Esophagus muscularis mucosa (tissue), 4 donors: ENCODE measurements around the gene VPS13D. TPM values are rescaled to one million over a fixed set of nuclear protein-coding genes. Genes with fewer than 3 reads are reported as not detected.
"Not testable (repeated sequence)": the region's sequence is repeated elsewhere in the genome, so short reads cannot be mapped to it uniquely, and the experiment has no call there.

ENCODE experiments used
- DNase-seq: peaks from one replicate; pipeline ENCODE4 v3.0.0-alpha.2; 2017; ENCODE audit errors: extremely low spot score
- H3K27ac ChIP-seq, 4 donors: fragments of 200-600 bp; sonication (generic); replicated peaks in 1 of 4; 1 replicate in 3 of 4; 2 replicates in 1 of 4; pipeline ENCODE4 v1.5.1; 2016 to 2019; ENCODE audit warnings: mild to moderate bottlenecking in 1 of 4
- H3K27me3 ChIP-seq, 4 donors: fragments of 200-600 bp; sonication (generic); one replicate each; pipeline versions ENCODE4 v1.5.1 to v1.6.0; 2016 to 2019
- H3K36me3 ChIP-seq, 4 donors: fragments of 200-600 bp; sonication (generic); one replicate each; pipeline ENCODE4 v1.5.1; 2016 to 2019
- H3K4me1 ChIP-seq, 4 donors: fragments of 200-600 bp; sonication (generic); one replicate each; pipeline ENCODE4 v1.5.1; 2016 to 2019
- H3K4me3 ChIP-seq, 4 donors: fragments of 200-600 bp; sonication (generic); 1 replicate in 2 of 4; 2 replicates in 2 of 4; pipeline ENCODE4 v1.5.1; 2016 to 2019; ENCODE audit warnings: mild to moderate bottlenecking in 4 of 4, moderate library complexity in 1 of 4
- H3K9me3 ChIP-seq, 4 donors: fragments of 200-600 bp; sonication (generic); 1 replicate in 3 of 4; 2 replicates in 1 of 4; pipeline ENCODE4 v1.5.1; 2016 to 2019
- EP300 ChIP-seq: sonication (generic); formaldehyde crosslinking; IDR thresholded peaks from one replicate; pipeline ENCODE4 v1.6.1; 2017; ENCODE audit warnings: antibody characterized with exemption
- POLR2A ChIP-seq: fragments of 450-650 bp; IDR thresholded peaks from one replicate; pipeline ENCODE4 v1.6.1; 2017; ENCODE audit warnings: antibody characterized with exemption, moderate library complexity, mild to moderate bottlenecking, low read depth
- POLR2AphosphoS5 ChIP-seq, 2 donors: sonication (generic); formaldehyde crosslinking; IDR thresholded peaks; one replicate each; pipeline ENCODE4 v1.6.1; 2017; ENCODE audit warnings: antibody characterized with exemption in 2 of 2
- WGBS: methylation state at CpG from one replicate; pipeline ENCODE4 v1.1.5; 2018; 5-methylcytosine and 5-hydroxymethylcytosine counted together
- intact Hi-C: fragments of 100-400 bp; cut with DNase I; formaldehyde crosslinking; loops from one replicate; pipeline ENCODE4 v1.15.1; 2023
- total RNA-seq, 4 donors: library from RNA; depleted of rRNA; stranded (reverse); fragments of >200 nt; gene quantifications; one replicate each; pipeline versions ENCODE4 v1.1.0 to v1.2.1, GENCODE V29; 2016
- TF ChIP-seq, protein P1 (sequence below), 3 experiments: fragments of 200-600 bp in 2 of 3; fragments of 450-650 bp in 1 of 3; sonication (generic) in 2 of 3; IDR thresholded peaks; one replicate each; pipeline ENCODE4 v1.5.1; 2017 to 2019; ENCODE audit warnings: antibody characterized with exemption in 3 of 3, mild to moderate bottlenecking in 2 of 3, moderate library complexity in 1 of 3

Gene VPS13D
- total RNA-seq, 4 donors from 2014 or later: 67.8 to 93.3 (median 85.4) TPM

DNA sequence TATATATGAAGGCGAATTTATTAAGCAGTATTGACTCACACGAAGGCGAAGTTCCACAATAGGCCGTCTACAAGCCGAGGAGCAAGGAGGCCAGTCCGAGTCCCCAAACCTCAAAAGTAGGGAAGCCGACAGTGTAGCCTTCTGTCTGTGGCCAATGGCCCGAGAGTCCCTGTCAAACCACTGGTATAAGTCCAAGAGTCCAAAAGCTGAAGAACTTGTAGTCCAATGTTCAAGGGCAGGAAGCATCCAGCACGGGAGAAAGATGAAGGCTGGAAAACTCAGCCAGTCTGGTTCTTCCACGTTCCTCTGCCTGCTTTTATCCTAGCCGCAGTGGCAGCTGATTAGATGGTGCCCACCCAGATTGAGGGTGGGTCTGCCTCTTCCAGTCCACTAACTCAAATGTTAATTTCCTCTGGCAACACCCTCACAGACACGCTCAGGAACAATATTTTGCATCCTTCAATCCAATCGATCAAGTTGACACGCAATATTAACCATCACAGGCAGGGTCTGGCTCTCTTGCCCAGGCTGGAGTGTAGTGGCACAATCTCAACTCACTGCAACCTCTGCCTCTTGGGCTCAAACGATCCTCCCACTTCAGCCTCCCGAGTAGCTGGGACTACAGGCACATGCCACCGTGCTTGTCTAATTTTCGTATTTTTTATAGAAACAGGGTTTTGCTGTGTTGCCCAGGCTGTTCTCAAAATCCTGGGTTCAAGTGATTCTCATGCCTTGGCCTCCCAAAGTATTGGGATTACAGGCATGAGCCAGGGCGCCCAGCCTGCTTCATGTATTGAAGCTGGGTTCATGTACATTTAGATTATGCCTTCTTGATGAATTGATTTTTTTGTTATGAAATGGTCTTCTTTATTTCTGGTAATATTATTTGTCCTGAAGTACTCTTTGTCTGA lies 302.8 kb downstream of the VPS13D start:
- Histone ChIP-seq H3K4me3 (no peak overlapping the region), H3K4me1 (peaks cover 0 to 11% (median 7%) of the 10 kb centered on the region in 4 donors), H3K36me3 (no peaks in the 10 kb centered on the region), H3K27ac (no peak overlapping the region), H3K27me3 (no peaks in the 10 kb centered on the region), H3K9me3 (peaks cover 0 to 9% (median 3%) of the 10 kb centered on the region in 4 donors)
- DNase-seq: no peak
- TF ChIP-seq POLR2AphosphoS5 (IDR thresholded peaks at IDR 0.05): no peak
- TF ChIP-seq, protein P1, sequence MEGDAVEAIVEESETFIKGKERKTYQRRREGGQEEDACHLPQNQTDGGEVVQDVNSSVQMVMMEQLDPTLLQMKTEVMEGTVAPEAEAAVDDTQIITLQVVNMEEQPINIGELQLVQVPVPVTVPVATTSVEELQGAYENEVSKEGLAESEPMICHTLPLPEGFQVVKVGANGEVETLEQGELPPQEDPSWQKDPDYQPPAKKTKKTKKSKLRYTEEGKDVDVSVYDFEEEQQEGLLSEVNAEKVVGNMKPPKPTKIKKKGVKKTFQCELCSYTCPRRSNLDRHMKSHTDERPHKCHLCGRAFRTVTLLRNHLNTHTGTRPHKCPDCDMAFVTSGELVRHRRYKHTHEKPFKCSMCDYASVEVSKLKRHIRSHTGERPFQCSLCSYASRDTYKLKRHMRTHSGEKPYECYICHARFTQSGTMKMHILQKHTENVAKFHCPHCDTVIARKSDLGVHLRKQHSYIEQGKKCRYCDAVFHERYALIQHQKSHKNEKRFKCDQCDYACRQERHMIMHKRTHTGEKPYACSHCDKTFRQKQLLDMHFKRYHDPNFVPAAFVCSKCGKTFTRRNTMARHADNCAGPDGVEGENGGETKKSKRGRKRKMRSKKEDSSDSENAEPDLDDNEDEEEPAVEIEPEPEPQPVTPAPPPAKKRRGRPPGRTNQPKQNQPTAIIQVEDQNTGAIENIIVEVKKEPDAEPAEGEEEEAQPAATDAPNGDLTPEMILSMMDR (IDR thresholded peaks at IDR 0.05): no peak
- no peak for TF ChIP-seq POLR2A
- no peak for TF ChIP-seq EP300
- intact Hi-C loops: no loop called here
- WGBS: 95% methylated on average over 19 of the region's 19 CpGs

DNA sequence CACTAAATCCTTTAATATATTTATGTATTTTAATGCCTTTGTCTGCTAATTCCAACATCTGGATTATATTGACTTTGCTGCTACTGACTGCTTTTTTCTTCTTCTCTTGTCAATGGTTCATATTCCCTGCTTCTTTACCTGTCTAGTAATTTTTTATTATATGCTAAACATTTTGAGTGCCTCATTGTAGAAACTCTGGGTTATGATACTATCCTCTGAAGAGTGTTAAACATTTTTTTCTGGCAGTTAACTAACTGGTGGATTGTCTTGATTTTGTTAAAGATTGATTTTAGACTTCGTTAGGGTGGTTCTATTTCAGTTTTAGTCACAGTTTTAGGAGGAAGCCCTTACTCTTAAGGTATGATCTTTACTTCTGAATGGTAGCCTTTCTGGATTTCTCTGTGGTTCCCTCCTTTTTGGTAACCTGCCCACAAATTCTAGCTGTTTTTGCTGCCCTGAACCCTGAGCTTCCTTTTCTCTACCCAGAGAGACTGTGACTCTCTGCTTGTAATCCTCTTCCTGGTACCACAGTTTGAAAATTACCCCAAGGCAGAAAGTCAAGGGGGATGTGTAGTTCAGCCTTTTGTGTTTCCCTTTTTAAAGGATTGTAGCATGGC lies 306.3 kb downstream of the VPS13D start:
- H3K27ac ChIP-seq: no peak overlapping the region
- H3K4me3 ChIP-seq: no peak overlapping the region
- intact Hi-C loops: no loop called here
- no peaks in the 10 kb centered on the region for H3K27me3 ChIP-seq
- 100% methylated on average over 1 of the region's 1 CpG for WGBS
- no peak for DNase-seq
- no peaks in the 10 kb centered on the region for H3K36me3 ChIP-seq
- TF ChIP-seq, protein P1 (IDR thresholded peaks at IDR 0.05): no peak
- TF ChIP-seq POLR2A: no peak
- no peak for TF ChIP-seq POLR2AphosphoS5 (IDR thresholded peaks at IDR 0.05)
- no peak for TF ChIP-seq EP300
- peaks cover 12 to 24% (median 21%) of the 10 kb centered on the region in 4 donors for H3K4me1 ChIP-seq
- peaks cover 0 to 9% (median 3%) of the 10 kb centered on the region in 4 donors for H3K9me3 ChIP-seq

DNA sequence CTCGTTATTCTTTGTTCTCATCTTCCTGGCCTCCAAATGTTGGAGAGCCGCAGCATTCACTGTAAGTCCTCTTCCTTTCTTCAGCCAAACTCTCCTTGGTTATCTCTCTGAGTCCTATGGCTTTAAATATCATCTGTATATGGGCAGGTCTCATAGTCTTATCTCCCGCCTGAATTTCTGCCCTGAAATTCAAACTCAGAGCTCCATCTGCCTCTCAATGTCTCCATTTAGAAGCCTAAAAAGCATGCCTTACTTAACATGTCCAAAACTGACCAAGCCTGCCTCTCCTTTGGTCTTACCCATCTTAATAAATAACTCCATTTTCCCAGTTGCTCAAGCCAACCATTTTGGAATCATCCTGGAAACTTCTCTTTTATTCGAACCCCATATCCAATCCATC lies 307.5 kb downstream of the VPS13D start:
- H3K9me3 ChIP-seq: peaks cover 0 to 9% (median 3%) of the 10 kb centered on the region in 4 donors
- 94% methylated on average over 4 of the region's 4 CpGs for WGBS
- H3K4me1 ChIP-seq: peaks cover 20 to 35% (median 33%) of the 10 kb centered on the region in 4 donors
- DNase-seq: no peak
- no peak overlapping the region for H3K4me3 ChIP-seq
- H3K27ac ChIP-seq: no peak overlapping the region
- H3K27me3 ChIP-seq: no peaks in the 10 kb centered on the region
- intact Hi-C loops: no loop called here
- TF ChIP-seq POLR2AphosphoS5 (IDR thresholded peaks at IDR 0.05) (no peak), EP300 (no peak), POLR2A (no peak)
- TF ChIP-seq, protein P1 (IDR thresholded peaks at IDR 0.05): no peak
- H3K36me3 ChIP-seq: no peaks in the 10 kb centered on the region

DNA sequence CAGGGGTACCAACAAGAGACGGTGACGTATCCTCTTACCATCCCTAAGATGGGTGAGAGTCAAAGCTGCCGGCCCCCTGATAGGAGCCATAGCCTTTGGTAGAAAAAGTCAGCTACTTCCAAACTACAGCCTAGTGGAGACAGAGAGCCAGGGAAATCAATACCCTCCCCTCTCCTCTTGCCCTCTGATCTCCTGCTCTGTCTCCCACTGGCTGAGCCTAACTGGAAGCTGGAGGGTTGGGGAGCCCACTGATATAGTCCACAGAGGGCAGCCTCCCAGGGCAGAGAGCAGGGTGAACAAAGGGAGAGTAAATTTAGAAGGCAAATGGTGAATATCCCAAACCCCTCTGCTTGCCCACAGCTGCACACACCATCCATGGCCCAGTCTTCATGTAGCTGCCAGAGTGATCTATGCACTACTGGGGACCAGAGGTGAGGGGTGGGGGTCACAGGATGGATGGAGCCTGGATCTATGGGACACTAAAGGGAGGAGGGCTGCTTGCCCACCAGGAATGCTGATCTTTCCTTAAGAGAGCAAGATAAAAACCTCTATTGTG lies 308.2 kb downstream of the VPS13D start:
- Histone ChIP-seq H3K4me3 (no peak overlapping the region), H3K36me3 (no peaks in the 10 kb centered on the region), H3K4me1 (peaks cover 20 to 39% (median 37%) of the 10 kb centered on the region in 4 donors), H3K27me3 (no peaks in the 10 kb centered on the region), H3K27ac (peak overlapping the region in 1 of 4 donors; percentile 84), H3K9me3 (peaks cover 0 to 9% (median 3%) of the 10 kb centered on the region in 4 donors)
- 93% methylated on average over 3 of the region's 3 CpGs for WGBS
- no peak for DNase-seq
- intact Hi-C loops: no loop called here
- TF ChIP-seq, protein P1 (IDR thresholded peaks at IDR 0.05): no peak
- TF ChIP-seq EP300: no peak
- TF ChIP-seq POLR2AphosphoS5 (IDR thresholded peaks at IDR 0.05): no peak
- TF ChIP-seq POLR2A: no peak

DNA sequence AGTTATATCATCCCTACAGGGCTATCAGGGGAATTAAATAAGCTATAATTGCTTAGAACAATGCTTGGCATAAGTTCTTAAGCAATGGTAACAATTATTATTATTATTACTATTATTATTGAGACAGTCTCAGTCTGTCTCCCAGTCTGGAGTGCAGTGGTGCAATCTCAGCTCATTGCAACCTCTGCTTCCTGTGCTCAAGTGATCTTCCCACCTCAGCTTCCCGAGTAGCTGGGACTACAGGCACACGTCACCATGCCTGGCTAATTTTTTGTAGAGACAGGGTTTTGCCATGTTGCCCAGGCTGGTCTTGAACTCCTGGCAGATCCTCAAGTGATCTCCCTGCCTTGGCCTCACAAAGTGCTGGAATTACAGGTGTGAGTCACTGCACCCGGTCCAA lies 308.7 kb downstream of the VPS13D start:
- DNase-seq, H3K4me3 ChIP-seq, H3K9me3 ChIP-seq, H3K27me3 ChIP-seq, H3K36me3 ChIP-seq, intact Hi-C loops: not testable (repeated sequence)
- H3K27ac ChIP-seq: peak overlapping the region in 3 of 4 donors; percentile 84 to 89 (median 87)
- 81% methylated on average over 3 of the region's 3 CpGs for WGBS
- peaks cover 20 to 39% (median 37%) of the 10 kb centered on the region in 4 donors for H3K4me1 ChIP-seq
